ENCODE measurements around the gene TRAPPC2L. TPM values are rescaled to one million over a fixed set of nuclear protein-coding genes. Genes with fewer than 3 reads are reported as not detected.

The TRAPPC2L gene
- total and polyA plus RNA-seq, 2 of the 13 experiments (the other 11 are each of a cell fraction or from before 2014, with no cell fraction given), result 96.3 to 107 TPM

DNA sequence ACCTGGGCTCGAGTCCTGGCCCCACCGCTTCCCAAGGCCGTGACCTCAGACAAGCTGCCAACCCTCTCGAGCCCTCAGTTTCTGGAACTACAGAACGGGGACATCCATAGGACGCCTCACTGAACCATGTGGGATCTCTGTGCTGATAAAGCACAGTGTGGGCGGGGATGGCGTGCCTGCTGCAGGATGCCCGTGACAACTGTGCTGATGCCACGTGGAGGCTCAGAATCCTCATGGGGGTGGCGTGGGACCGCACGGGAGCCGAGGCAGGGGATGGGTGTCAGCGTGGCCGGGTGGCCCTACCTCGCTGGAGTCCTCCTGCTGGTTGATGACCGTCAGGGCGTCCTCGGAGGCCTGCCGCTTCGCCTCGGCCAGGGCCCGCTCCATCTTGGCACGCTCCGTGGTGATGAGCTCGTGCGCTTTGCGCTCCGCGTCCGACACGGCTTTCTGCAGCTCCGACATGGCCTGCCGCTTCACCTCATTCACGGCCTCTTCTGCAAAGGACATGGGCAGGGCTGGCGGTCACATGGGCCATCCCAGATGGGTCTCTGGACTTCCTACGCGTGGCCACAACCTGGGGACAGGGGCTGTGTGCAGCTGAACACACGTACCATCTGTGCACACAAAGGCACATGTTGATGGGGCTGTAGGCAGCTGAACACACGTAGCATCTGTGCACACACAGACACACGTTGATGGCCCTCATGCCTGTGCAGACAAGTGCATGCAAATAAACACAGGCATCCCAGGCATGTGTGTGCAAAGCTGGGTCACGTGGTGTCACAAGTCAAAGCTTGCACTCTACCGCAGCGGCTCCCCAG, 22.2 kb downstream of the TRAPPC2L start (continued):
- TF ChIP-seq, protein P1, sequence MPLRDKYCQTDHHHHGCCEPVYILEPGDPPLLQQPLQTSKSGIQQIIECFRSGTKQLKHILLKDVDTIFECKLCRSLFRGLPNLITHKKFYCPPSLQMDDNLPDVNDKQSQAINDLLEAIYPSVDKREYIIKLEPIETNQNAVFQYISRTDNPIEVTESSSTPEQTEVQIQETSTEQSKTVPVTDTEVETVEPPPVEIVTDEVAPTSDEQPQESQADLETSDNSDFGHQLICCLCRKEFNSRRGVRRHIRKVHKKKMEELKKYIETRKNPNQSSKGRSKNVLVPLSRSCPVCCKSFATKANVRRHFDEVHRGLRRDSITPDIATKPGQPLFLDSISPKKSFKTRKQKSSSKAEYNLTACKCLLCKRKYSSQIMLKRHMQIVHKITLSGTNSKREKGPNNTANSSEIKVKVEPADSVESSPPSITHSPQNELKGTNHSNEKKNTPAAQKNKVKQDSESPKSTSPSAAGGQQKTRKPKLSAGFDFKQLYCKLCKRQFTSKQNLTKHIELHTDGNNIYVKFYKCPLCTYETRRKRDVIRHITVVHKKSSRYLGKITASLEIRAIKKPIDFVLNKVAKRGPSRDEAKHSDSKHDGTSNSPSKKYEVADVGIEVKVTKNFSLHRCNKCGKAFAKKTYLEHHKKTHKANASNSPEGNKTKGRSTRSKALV (CRISPR knock-in tag; IDR thresholded peaks at IDR 0.05), result 0 out of 2 replicates have a peak, but pooled peaks have one; percentile 1
- TF ChIP-seq BHLHE40 (IDR thresholded peaks at IDR 0.05; ENCODE audit: low read length) (peak; percentile 39; the same call in 1 of the 2 replicates), RAD51 (IDR thresholded peaks at IDR 0.05; ENCODE audit: borderline replicate concordance) (peak; percentile 66; the same call in 1 of the 2 replicates), RARG (CRISPR knock-in tag; IDR thresholded peaks at IDR 0.05; ENCODE audit: low read depth) (no peak), ZNF563 (CRISPR knock-in tag; IDR thresholded peaks at IDR 0.05) (0 out of 2 replicates have a peak, but pooled peaks have one; percentile 9), ZKSCAN8 (CRISPR knock-in tag; IDR thresholded peaks at IDR 0.05; ENCODE audit: borderline replicate concordance) (no peak), MXD4 (CRISPR knock-in tag; IDR thresholded peaks at IDR 0.05) (no peak)
- TF ChIP-seq, protein P2, sequence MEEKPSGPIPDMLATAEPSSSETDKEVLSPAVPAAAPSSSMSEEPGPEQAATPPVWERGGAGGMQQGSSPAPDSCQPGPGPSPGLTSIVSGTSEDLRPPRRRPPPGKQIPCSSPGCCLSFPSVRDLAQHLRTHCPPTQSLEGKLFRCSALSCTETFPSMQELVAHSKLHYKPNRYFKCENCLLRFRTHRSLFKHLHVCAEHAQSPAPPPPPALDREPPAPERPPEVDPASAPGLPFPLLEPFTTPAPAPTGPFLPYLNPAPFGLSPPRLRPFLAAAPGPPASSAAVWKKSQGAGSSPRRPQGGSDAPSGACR (CRISPR knock-in tag; IDR thresholded peaks at IDR 0.05), result no peak

DNA sequence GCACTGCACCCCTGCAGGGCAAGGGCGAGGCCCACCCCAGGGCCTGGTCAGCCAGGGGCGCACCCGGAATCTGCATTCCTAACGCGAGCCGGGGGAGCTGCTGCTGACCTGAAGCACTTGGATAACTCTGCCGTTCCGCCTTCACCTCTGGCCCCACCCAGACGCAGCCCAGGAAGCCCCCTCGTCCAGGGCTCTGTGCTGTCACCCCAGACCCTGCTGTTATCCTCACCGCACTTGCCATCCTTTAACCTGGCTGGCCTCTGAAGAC, 22.8 kb downstream of the TRAPPC2L start:
- POLR2A ChIA-PET, result no interaction called here
- TF ChIP-seq RCOR2 (CRISPR knock-in tag; IDR thresholded peaks at IDR 0.05), result no peak
- no peak for TF ChIP-seq ARNTL (CRISPR knock-in tag; IDR thresholded peaks at IDR 0.05)
- no peak for TF ChIP-seq ADNP (CRISPR knock-in tag; IDR thresholded peaks at IDR 0.05)
- TF ChIP-seq, protein P3, sequence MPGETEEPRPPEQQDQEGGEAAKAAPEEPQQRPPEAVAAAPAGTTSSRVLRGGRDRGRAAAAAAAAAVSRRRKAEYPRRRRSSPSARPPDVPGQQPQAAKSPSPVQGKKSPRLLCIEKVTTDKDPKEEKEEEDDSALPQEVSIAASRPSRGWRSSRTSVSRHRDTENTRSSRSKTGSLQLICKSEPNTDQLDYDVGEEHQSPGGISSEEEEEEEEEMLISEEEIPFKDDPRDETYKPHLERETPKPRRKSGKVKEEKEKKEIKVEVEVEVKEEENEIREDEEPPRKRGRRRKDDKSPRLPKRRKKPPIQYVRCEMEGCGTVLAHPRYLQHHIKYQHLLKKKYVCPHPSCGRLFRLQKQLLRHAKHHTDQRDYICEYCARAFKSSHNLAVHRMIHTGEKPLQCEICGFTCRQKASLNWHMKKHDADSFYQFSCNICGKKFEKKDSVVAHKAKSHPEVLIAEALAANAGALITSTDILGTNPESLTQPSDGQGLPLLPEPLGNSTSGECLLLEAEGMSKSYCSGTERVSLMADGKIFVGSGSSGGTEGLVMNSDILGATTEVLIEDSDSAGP (CRISPR knock-in tag; IDR thresholded peaks at IDR 0.05; ENCODE audit: borderline replicate concordance), result 0 out of 2 replicates have a peak, but pooled peaks have one; percentile 19
- ATAC-seq (no peak), DNase-seq (ENCODE audit: low spot score) (no peak), FAIRE-seq (no peak)
- Histone ChIP-seq H3K27ac (ENCODE audit: extremely low read length, insufficient read depth, low read length) (no peak overlapping the region), H3K9me3 (ENCODE audit: low read length) (no peaks in the 10 kb centered on the region), H4K20me1 (ENCODE audit: insufficient read depth, low read length) (peaks cover 3% of the 10 kb centered on the region; the same call in 1 of the 2 replicates), H2AFZ (ENCODE audit: low read length) (no peak overlapping the region), H3K9ac (ENCODE audit: insufficient read depth, low read depth, low read length) (no peak overlapping the region), H3K4me2 (ENCODE audit: low read depth, low read length) (no peak overlapping the region), H3K4me3 (replicated peaks in 1 of 3; ENCODE audit: insufficient read depth in 1 of 3, low read depth in 2 of 3, low read length in 3 of 3) (no peak overlapping the region), H3K4me1 (ENCODE audit: insufficient read depth, low read length) (peaks cover 24% of the 10 kb centered on the region), H3K36me3 (replicated peaks in 1 of 2; ENCODE audit: control insufficient read depth in 1 of 2, insufficient read depth in 2 of 2, low read length in 2 of 2) (no peaks in the 10 kb centered on the region), H3K79me2 (ENCODE audit: insufficient read depth, low read length) (no peaks in the 10 kb centered on the region), H3K27me3 (ENCODE audit: control insufficient read depth in 1 of 2, insufficient read depth in 2 of 2, low read length in 2 of 2) (peaks cover 38 to 96% of the 10 kb centered on the region in 2 experiments; a peak in 4 of 5 replicates)
- intact Hi-C loops (cut with micrococcal nuclease; ENCODE audit: unreplicated experiment) (no loop called here), in situ Hi-C loops (cut with HindIII; ENCODE audit: extremely low pct_ligation_motif_present, low pct_unique_long_range_greater_than_20kb) (no loop called here)
- CTCF ChIA-PET (ENCODE audit: low intra/inter-chr PET ratio, low total read pairs), result no interaction called here
- no TSS peak for BruUV-seq (replicated peaks)
- 27% methylated on average over 8 of the region's 11 CpGs for WGBS (ENCODE audit: low lambda C conversion rate)

Measured in HepG2 (cell line).